PC-3 (cell line): Measurements from ENCODE around the gene LAIR2. TPM values are rescaled to one million over a fixed set of nuclear protein-coding genes. Genes with fewer than 3 reads are reported as not detected.
"Not testable (repeated sequence)": the region's sequence is repeated elsewhere in the genome, so short reads cannot be mapped to it uniquely, and the experiment has no call there.

ENCODE experiments used
- ATAC-seq: fragments of 200-7000 bp; cut with Tn5 transposase; 2 replicates; pipeline ENCODE4 v1.9.1; 2020; ENCODE audit warnings: mild to moderate bottlenecking, moderate library complexity
- BruUV-seq: library from RNA; stranded (reverse); fragments of 400-500 nt; replicated peaks from 2 replicates; lab custom pipeline; 2021; lab: Mats Ljungman, UMichigan
- CTCF ChIA-PET: fragments of 300-600 bp; sonication (Branson Sonifier 250); formaldehyde crosslinking; loops from one replicate; lab custom pipeline; 2022; ENCODE audit warnings: antibody characterized with exemption; lab: Charles Lee
- POLR2A ChIA-PET: fragments of 300-600 bp; sonication (Branson Sonifier 250); formaldehyde crosslinking; loops from one replicate; lab custom pipeline; 2022; ENCODE audit warnings: antibody characterized with exemption; ENCODE audit not compliant: unreplicated experiment; lab: Charles Lee
- DNase-seq: peaks from one replicate; pipeline ENCODE4 v3.0.0-alpha.2; 2015
- H2AFZ ChIP-seq: fragments of 300-600 bp; sonication (generic); 2 replicates; pipeline ENCODE4 v1.6.0; 2016; ENCODE audit warnings: antibody characterized with exemption, low read length
- H3F3A ChIP-seq: fragments of 300-600 bp; sonication (generic); one replicate; pipeline ENCODE4 v1.6.0; 2017; ENCODE audit warnings: antibody characterized with exemption, low read length, control low read depth, mild to moderate bottlenecking; ENCODE audit not compliant: unreplicated experiment
- H3K27ac ChIP-seq: fragments of 300-600 bp; sonication (generic); 2 replicates; pipeline ENCODE4 v1.5.1; 2016; ENCODE audit warnings: mild to moderate bottlenecking, low read length
- H3K27me3 ChIP-seq: fragments of 300-600 bp; sonication (generic); 2 replicates; pipeline ENCODE4 v1.6.1; 2016; ENCODE audit warnings: low read length, mixed read lengths
- H3K36me3 ChIP-seq: fragments of 300-600 bp; sonication (generic); 2 replicates; pipeline ENCODE4 v1.6.1; 2016; ENCODE audit warnings: low read depth, mixed run types, low read length, mixed read lengths
- H3K4me1 ChIP-seq: fragments of 300-600 bp; sonication (generic); 2 replicates; pipeline ENCODE4 v1.5.1; 2016; ENCODE audit warnings: low read length; ENCODE audit not compliant: insufficient read depth
- H3K4me2 ChIP-seq: fragments of 300-600 bp; sonication (generic); 2 replicates; pipeline ENCODE4 v1.6.0; 2016; ENCODE audit warnings: low read length
- H3K4me3 ChIP-seq: fragments of 300-600 bp; sonication (generic); 2 replicates; pipeline ENCODE4 v1.5.1; 2016; ENCODE audit warnings: mild to moderate bottlenecking, low read length, mixed read lengths
- H3K79me2 ChIP-seq: fragments of 300-600 bp; sonication (generic); 2 replicates; pipeline ENCODE4 v1.6.1; 2017; ENCODE audit warnings: low read length, mixed read lengths
- H3K9ac ChIP-seq: fragments of 300-600 bp; sonication (generic); 2 replicates; pipeline ENCODE4 v1.6.0; 2016; ENCODE audit warnings: mild to moderate bottlenecking, low read length
- H3K9me2 ChIP-seq: fragments of 300-600 bp; sonication (generic); replicated peaks from 2 replicates; pipeline ENCODE4 v1.6.1; 2016; ENCODE audit warnings: mixed run types, low read length, mixed read lengths
- H3K9me3 ChIP-seq: fragments of 300-600 bp; sonication (generic); 2 replicates; pipeline ENCODE4 v1.6.1; 2016; ENCODE audit warnings: low read length, mixed read lengths
- H4K20me1 ChIP-seq: fragments of 300-600 bp; sonication (generic); 2 replicates; pipeline ENCODE4 v1.6.1; 2016; ENCODE audit warnings: low read length, mixed read lengths
- CTCF ChIP-seq: fragments of 300-600 bp; sonication (generic); conservative IDR thresholded peaks from 2 replicates; pipeline ENCODE4 v1.5.1; 2017; ENCODE audit warnings: antibody characterized with exemption, low read depth, mild to moderate bottlenecking, low read length
- EZH2 ChIP-seq: fragments of 300-600 bp; sonication (generic); IDR thresholded peaks from one replicate; pipeline ENCODE4 v1.6.1; 2017; ENCODE audit warnings: antibody characterized with exemption, mild to moderate bottlenecking, low read length; ENCODE audit not compliant: unreplicated experiment
- EZH2phosphoT487 ChIP-seq: fragments of 300-600 bp; sonication (generic); IDR thresholded peaks from 2 replicates; pipeline ENCODE4 v1.6.1; 2018; ENCODE audit warnings: mild to moderate bottlenecking, antibody characterized with exemption, low read length, borderline replicate concordance
- intact Hi-C: fragments of 100-400 bp; cut with micrococcal nuclease; formaldehyde crosslinking; loops from 2 replicates; pipeline ENCODE4 v1.9.0; 2023
- total RNA-seq: library from RNA; depleted of rRNA; stranded (reverse); fragments of >200 nt; gene quantifications from 2 replicates; pipeline ENCODE4 v1.2.3, GENCODE V29; 2014

LAIR2 gene
- total RNA-seq, 1 experiment from 2014 or later = not detected

- H3K9ac ChIP-seq = peak overlapping the region; percentile 76
Observed at GRCh38 chr19:54464630-54465425, 37.8 kb upstream of the LAIR2 start.

DNA sequence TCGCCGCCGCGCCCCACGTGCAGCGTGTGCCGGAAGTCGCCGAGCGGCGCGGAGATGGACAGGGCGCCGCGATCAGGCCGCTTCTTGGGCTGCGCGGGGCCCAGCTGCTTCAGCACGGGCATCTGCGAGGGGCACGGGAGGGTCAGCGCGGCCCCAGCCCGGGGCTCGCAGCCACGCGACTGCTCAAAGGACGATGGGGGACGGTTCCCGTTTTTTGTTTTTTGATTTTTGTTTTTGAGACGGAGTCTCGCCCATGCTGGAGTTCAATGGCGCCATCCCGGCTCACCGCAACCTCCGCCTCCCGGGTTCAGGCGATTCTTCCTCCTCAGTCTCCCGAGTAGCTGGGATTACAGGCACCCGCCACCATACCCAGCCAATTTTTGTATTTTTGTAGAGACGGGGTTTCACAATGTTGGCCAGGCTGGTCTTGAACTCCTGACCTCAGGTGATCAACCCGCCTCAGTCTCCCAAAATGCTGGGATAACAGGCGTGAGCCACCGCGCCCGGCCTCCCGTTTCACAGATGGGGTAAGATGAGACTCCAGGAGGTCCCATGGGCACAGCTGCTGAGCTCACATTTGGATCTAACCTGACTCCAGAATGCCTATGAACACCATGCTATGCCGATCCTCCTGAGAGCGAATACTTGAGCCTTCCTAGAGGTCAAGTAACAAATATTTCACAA lies 37.1 kb upstream of the LAIR2 start:
- no peak overlapping the region for H3K27ac ChIP-seq
- intact Hi-C loops = no loop called here
- no peaks in the 10 kb centered on the region for H3K9me2 ChIP-seq
- TF ChIP-seq EZH2phosphoT487 (no peak), EZH2 (no peak), CTCF (no peak)
- no peak overlapping the region for H3K4me3 ChIP-seq
- ATAC-seq (no peak), DNase-seq (no peak)
- H3K27me3 ChIP-seq = peaks cover 14% of the 10 kb centered on the region
- peaks cover 13% of the 10 kb centered on the region; the same call in 1 of the 2 replicates for H3K36me3 ChIP-seq
- no peak overlapping the region for H3K9ac ChIP-seq
- H3K79me2 ChIP-seq = peaks cover 22% of the 10 kb centered on the region
- no peak overlapping the region for H3K4me2 ChIP-seq
- POLR2A ChIA-PET = no interaction called here
- H3F3A ChIP-seq = no peaks in the 10 kb centered on the region
- no TSS peak for BruUV-seq
- CTCF ChIA-PET = interaction anchor here (0.5 kb wide), 1 partner anchor 681 kb away, joined by 3 read pairs; no protein-coding TSS in a partner anchor
- H2AFZ ChIP-seq = no peak overlapping the region
- no peaks in the 10 kb centered on the region for H4K20me1 ChIP-seq
- H3K4me1 ChIP-seq = peaks cover 19% of the 10 kb centered on the region
- no peaks in the 10 kb centered on the region for H3K9me3 ChIP-seq

More at GRCh38 chr19:54464630-54465425, 37.8 kb upstream of the LAIR2 start:
- DNase-seq (peak; percentile 93), ATAC-seq (peak; percentile 56)
- H2AFZ ChIP-seq = peak overlapping the region; percentile 91
- peaks cover 4% of the 10 kb centered on the region; the same call in 1 of the 2 replicates for H4K20me1 ChIP-seq
- no peaks in the 10 kb centered on the region for H3F3A ChIP-seq
- H3K27ac ChIP-seq = peak overlapping the region; percentile 87
- no peaks in the 10 kb centered on the region for H3K9me3 ChIP-seq
- peaks cover 6% of the 10 kb centered on the region for H3K27me3 ChIP-seq
- no peaks in the 10 kb centered on the region for H3K9me2 ChIP-seq
- CTCF ChIA-PET = no interaction called here
- peak overlapping the region; percentile 75 for H3K4me3 ChIP-seq
- H3K4me1 ChIP-seq = peaks cover 16% of the 10 kb centered on the region
- H3K36me3 ChIP-seq = peaks cover 16% of the 10 kb centered on the region; the same call in 1 of the 2 replicates
- POLR2A ChIA-PET = no interaction called here
- TF ChIP-seq EZH2 (no peak), EZH2phosphoT487 (no peak), CTCF (no peak)
- no TSS peak for BruUV-seq
- intact Hi-C loops = no loop called here
- H3K79me2 ChIP-seq = peaks cover 27% of the 10 kb centered on the region
- peak overlapping the region; percentile 91 for H3K4me2 ChIP-seq

DNA sequence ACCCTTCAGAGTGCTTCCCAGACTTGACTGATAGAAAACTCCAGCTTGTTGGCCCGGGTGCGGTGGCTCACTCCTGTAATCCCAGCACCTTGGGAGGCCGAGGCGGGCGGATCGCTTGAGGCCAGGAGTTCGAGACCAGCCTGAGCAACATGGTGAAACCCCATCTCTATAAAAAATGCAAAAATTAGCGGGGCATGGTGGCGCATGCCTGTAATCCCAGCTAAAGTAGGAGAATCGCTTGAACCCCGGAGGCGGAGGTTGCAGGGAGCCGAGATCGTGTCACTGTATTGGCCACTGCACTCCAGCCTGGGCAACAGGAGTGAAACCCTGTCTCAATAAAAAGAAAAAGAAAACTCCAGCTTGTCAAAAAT lies 36.5 kb upstream of the LAIR2 start:
- H3K36me3 ChIP-seq, intact Hi-C loops, H2AFZ ChIP-seq, H3K27ac ChIP-seq, POLR2A ChIA-PET, H3K4me2 ChIP-seq, ATAC-seq, H3K9me3 ChIP-seq, BruUV-seq, H3K9ac ChIP-seq, DNase-seq, H3K9me2 ChIP-seq, H4K20me1 ChIP-seq, H3K4me3 ChIP-seq, H3F3A ChIP-seq: not testable (repeated sequence)
- Histone ChIP-seq H3K79me2 (peaks cover 18% of the 10 kb centered on the region), H3K27me3 (peaks cover 19% of the 10 kb centered on the region), H3K4me1 (peaks cover 25% of the 10 kb centered on the region)
- CTCF ChIA-PET = interaction anchor here (0.5 kb wide), 1 partner anchor 680 kb away, joined by 3 read pairs; no protein-coding TSS in a partner anchor
